ENCODE data around the gene SV2B. TPM values are rescaled to one million over a fixed set of nuclear protein-coding genes. Genes with fewer than 3 reads are reported as not detected.

SV2B gene
- polyA plus RNA-seq, 1 donor (not counting 4 experiments of a cell fraction or from before 2014, with no cell fraction given): 0.04 TPM

DNA sequence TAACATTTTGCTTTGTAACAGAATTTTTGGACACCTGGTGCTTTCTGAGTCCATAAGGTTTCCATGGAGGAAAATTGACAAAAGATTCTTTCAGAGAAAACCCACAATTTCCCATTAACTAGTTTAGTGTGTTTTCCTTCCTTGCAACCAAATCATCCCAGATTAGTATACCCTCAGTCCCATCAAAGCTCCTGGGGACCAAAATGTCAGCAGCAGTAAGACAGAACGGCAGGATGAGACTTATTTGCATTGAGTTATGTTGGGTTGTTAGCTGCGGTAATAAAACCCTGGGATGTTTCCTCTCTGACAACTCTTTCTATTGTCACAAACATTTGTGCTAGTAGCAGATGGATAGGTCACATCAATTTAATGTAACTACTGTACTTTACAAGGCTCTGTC, 45.2 kb upstream of the SV2B start:
- Histone ChIP-seq H3K79me2 (ENCODE audit: control insufficient read depth, insufficient read depth, low read length) (no peaks in the 10 kb centered on the region), H2AFZ (ENCODE audit: control insufficient read depth, low read length) (no peak overlapping the region), H3K9ac (ENCODE audit: control insufficient read depth, extremely low read depth, insufficient read depth, low read length) (no peak overlapping the region), H3K9me1 (ENCODE audit: control insufficient read depth, extremely low read depth, insufficient read depth, low read length) (no peaks in the 10 kb centered on the region), H3K36me3 (ENCODE audit: control insufficient read depth in 2 of 2, extremely low read depth in 1 of 2, insufficient read depth in 2 of 2, low read length in 2 of 2) (no peaks in the 10 kb centered on the region), H3K27ac (ENCODE audit: control insufficient read depth, insufficient read depth, low read length) (no peak overlapping the region), H3K9me3 (ENCODE audit: control insufficient read depth, low read depth, low read length) (no peaks in the 10 kb centered on the region), H4K20me1 (ENCODE audit: control insufficient read depth, extremely low read depth, insufficient read depth, low read length) (no peaks in the 10 kb centered on the region), H3K27me3 (ENCODE audit: control insufficient read depth, extremely low read depth, insufficient read depth, low read length) (peaks cover 10% of the 10 kb centered on the region), H3K4me3 (ENCODE audit: control insufficient read depth in 2 of 3, extremely low read depth in 1 of 3, insufficient read depth in 2 of 3, low read depth in 1 of 3, low read length in 3 of 3) (no peak overlapping the region), H3K4me2 (ENCODE audit: control insufficient read depth, extremely low read depth, insufficient read depth, low read depth, low read length) (no peak overlapping the region), H3K4me1 (ENCODE audit: control insufficient read depth, extremely low read depth, insufficient read depth, low read length) (no peaks in the 10 kb centered on the region)
- TF ChIP-seq, protein P1, sequence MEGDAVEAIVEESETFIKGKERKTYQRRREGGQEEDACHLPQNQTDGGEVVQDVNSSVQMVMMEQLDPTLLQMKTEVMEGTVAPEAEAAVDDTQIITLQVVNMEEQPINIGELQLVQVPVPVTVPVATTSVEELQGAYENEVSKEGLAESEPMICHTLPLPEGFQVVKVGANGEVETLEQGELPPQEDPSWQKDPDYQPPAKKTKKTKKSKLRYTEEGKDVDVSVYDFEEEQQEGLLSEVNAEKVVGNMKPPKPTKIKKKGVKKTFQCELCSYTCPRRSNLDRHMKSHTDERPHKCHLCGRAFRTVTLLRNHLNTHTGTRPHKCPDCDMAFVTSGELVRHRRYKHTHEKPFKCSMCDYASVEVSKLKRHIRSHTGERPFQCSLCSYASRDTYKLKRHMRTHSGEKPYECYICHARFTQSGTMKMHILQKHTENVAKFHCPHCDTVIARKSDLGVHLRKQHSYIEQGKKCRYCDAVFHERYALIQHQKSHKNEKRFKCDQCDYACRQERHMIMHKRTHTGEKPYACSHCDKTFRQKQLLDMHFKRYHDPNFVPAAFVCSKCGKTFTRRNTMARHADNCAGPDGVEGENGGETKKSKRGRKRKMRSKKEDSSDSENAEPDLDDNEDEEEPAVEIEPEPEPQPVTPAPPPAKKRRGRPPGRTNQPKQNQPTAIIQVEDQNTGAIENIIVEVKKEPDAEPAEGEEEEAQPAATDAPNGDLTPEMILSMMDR (optimal IDR thresholded peaks at IDR 0.05 in 1 of 3, IDR thresholded peaks at IDR 0.05 in 1 of 3, conservative IDR thresholded peaks at IDR 0.05 in 1 of 3; ENCODE audit: extremely low read depth in 1 of 3, insufficient read depth in 2 of 3, low read length in 3 of 3): no peak
- no peak for TF ChIP-seq EZH2 (IDR thresholded peaks at IDR 0.05; ENCODE audit: low read length)
- FAIRE-seq (no peak), DNase-seq (ENCODE audit: low read depth, low spot score) (no peak)
- dilution Hi-C loops (cut with MboI; ENCODE audit: extremely low pct_ligation_motif_present, low sequenced_read_pairs): loop anchor here (25.0 kb wide), 1 partner anchor 207 kb away; no protein-coding TSS in a partner anchor

DNA sequence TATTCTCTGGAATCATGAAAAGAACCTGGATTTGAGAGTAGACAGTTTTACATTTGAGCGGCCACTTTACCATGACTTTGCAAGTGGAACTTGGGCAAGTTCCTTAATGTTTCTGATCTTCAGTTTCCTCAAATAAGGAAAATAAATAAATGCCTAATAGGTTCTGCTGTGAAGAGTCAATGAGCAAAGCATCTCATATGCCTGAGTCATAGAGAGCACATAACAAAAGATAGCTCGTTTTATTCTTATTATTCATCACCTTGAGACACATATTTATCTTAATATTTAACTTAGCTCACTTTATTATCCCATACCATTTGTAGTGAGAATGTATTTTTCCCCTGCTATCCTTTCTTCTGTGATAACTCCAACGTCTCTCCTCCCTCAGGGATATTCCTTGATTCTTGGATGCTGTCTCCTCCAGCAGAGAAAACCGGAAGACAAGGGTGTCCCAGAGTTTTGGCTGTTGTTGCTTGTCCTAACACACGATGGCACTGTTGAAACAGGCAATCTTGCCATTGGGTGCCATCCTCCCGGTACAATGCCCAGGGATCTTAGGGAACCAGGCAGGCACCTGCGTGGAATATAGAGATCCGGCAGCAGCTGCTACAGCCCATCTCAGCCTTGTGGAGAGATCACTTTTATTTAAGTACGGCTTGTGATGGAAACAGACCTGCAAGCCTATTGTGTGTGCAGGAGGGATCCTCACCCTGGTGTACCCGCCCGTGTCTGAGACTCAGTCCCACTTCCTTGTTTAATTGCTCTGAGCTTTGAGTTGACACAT, 44.3 kb upstream of the SV2B start:
- Histone ChIP-seq H3K27ac (ENCODE audit: control insufficient read depth, insufficient read depth, low read length) (no peak overlapping the region), H3K9me3 (ENCODE audit: control insufficient read depth, low read depth, low read length) (no peaks in the 10 kb centered on the region), H3K9me1 (ENCODE audit: control insufficient read depth, extremely low read depth, insufficient read depth, low read length) (no peaks in the 10 kb centered on the region), H3K4me3 (ENCODE audit: control insufficient read depth in 2 of 3, extremely low read depth in 1 of 3, insufficient read depth in 2 of 3, low read depth in 1 of 3, low read length in 3 of 3) (no peak overlapping the region), H2AFZ (ENCODE audit: control insufficient read depth, low read length) (no peak overlapping the region), H3K4me1 (ENCODE audit: control insufficient read depth, extremely low read depth, insufficient read depth, low read length) (no peaks in the 10 kb centered on the region), H3K27me3 (ENCODE audit: control insufficient read depth, extremely low read depth, insufficient read depth, low read length) (peaks cover 10% of the 10 kb centered on the region), H4K20me1 (ENCODE audit: control insufficient read depth, extremely low read depth, insufficient read depth, low read length) (no peaks in the 10 kb centered on the region), H3K36me3 (ENCODE audit: control insufficient read depth in 2 of 2, extremely low read depth in 1 of 2, insufficient read depth in 2 of 2, low read length in 2 of 2) (no peaks in the 10 kb centered on the region), H3K9ac (ENCODE audit: control insufficient read depth, extremely low read depth, insufficient read depth, low read length) (no peak overlapping the region), H3K79me2 (ENCODE audit: control insufficient read depth, insufficient read depth, low read length) (no peaks in the 10 kb centered on the region), H3K4me2 (ENCODE audit: control insufficient read depth, extremely low read depth, insufficient read depth, low read depth, low read length) (no peak overlapping the region)
- DNase-seq (ENCODE audit: low read depth, low spot score) (no peak), FAIRE-seq (peak; percentile 96)
- dilution Hi-C loops (cut with MboI; ENCODE audit: extremely low pct_ligation_motif_present, low sequenced_read_pairs): loop anchor here (25.0 kb wide), 1 partner anchor 207 kb away; no protein-coding TSS in a partner anchor
- TF ChIP-seq, protein P1 (optimal IDR thresholded peaks at IDR 0.05 in 1 of 3, IDR thresholded peaks at IDR 0.05 in 1 of 3, conservative IDR thresholded peaks at IDR 0.05 in 1 of 3; ENCODE audit: extremely low read depth in 1 of 3, insufficient read depth in 2 of 3, low read length in 3 of 3): peak; percentile 80 to 90 (median 90)
- TF ChIP-seq EZH2 (IDR thresholded peaks at IDR 0.05; ENCODE audit: low read length): no peak
